GM18868 (cell line): Measurements from ENCODE around the gene SUDS3.
"Not testable (repeated sequence)": the region's sequence is repeated elsewhere in the genome, so short reads cannot be mapped to it uniquely, and the experiment has no call there.

Experiments used
- ATAC-seq: cut with Tn5 transposase; IDR thresholded peaks from one replicate; pipeline ENCODE4 v1.9.1; 2021; ENCODE audit warnings: mild to moderate bottlenecking, moderate library complexity; ENCODE audit not compliant: unreplicated experiment

The SUDS3 gene

DNA sequence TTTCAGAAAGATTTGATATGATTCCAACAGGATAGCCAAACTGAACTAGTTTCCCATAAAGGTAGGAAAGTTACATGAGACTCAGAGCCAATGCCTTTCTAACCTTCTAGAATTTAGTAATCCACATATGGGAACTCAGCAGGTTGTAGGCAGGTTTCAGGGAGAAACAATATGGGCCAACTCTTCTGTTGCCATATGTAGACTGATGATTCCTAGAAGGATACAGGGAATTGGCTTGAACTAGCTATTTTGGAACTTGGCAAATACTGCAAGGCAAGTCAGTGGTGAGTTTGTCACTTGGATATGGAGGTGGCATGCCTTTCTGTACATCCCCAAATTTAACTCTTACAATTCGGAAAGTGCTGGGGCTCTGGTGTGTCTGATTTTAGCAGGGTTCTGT lies 15.5 kb downstream of the SUDS3 start:
- ATAC-seq: no peak

DNA sequence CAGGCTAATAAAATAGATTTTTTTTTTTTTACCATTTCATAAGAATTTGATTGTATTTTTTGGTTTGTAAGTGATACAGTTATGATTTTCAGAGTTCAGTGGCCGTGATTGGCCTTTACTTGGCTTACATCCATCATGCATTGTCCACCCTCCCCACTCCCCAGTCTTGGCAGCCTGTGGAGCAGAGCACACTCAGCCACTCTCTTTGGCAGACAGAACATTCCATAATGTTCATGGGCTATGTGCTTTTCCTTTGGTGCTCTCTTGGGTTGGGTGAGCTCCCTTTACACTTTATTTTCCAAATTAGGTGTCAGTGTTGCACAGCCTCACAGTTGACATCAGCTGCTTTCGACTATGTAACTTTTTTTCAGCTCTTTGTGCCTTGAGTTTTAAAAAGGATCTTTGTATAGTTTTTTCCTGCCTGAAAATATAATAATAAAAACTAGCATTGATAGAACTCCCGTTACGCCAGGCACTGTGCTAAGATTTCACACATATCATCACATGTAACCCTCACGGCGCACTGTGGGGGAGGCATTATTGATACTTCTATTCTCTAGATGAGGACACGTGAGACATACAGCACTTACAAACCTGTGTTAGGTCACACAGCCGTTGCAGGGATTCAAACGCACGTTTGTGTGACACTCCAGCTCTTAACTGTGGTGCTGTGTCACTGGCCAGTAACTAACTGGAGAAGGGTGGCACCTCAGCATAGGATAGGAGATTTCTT lies 21.5 kb downstream of the SUDS3 start:
- no peak for ATAC-seq

DNA sequence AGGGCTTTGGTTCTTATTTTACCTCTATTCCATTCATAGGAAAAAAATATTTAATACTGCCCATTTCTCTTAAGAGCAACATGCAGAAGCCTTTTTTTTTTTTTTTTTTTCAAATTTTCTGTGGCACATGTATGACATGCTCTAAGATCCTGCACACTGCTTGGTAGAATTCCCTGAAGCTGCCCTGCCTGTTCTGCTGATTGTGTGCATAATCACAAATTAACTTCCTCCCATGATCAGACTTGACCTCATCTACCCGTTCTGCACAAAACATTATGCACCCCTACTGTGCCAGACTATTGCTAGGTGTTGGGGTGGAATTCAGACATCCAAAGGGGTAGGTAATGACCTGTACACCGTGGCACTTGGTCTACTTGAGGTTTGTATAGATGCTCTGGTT lies 22.2 kb downstream of the SUDS3 start:
- ATAC-seq: no peak

DNA sequence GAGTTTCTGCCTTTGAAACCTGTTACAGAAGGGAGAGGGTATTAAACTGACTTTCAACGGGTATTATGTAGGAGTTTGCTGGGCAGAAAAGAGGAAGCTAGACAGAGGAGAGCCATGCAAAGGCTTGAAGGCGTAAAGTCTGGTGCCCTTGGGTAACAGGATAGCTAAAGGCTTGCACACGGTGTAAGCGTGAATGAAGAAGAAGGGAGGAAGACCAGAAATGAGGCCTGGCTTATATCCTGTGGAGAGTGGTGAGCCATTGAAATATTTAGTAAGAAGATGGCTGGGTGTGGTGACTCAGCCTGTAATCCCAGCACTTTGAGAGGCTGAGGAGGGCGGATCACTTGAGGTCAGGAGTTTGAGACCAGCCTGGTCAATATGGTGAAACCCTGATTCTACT lies 22.6 kb downstream of the SUDS3 start:
- no peak for ATAC-seq

DNA sequence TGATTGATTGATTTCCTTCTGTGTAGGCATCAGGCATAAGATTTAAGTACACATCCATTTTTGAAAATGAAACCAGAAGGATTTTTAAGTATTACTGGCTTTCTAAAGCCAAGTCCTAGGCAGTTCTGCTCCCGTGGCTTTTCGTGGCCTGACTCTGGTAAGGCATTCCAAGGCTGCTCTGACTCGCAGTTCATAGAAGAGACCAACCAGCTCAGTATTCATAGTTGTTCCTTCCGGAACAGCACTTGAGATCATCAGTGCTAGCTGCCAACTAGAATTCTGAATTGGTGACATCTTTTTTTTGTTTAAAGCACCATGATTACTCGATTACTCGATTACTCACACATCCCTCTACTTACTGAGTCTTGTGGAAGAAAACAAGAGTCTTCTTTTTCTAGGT lies 25.9 kb downstream of the SUDS3 start:
- no peak for ATAC-seq

DNA sequence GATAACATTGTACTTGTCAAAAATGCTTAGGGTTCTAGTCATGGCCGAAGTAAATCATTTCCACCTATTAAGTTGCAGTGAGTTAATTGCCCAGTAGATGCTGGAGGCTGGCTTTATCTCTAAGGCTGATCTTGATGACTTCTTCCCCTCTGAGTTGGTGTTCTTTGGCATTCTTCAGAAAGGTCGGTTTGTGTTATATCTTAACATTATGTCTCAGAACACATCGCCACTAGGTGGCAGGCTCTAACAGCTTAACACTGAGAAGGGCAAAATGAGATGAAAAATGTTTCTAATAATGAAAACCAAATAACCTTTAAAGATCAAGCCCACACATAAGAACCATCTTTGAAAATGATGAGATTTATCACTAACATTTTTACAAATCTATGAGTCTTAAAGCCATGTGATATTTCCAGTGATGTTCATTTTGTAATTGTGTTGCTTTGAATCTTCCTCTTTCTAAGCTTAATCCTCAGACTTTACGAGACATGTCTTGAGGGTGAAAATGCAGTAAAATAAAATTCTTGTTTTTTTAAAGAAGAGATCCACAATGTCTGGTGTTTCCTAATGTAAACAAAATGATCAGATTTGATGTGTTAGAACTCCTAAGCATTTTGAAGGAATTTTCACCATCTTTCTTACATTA lies 28.6 kb downstream of the SUDS3 start:
- ATAC-seq: peak; percentile 48

DNA sequence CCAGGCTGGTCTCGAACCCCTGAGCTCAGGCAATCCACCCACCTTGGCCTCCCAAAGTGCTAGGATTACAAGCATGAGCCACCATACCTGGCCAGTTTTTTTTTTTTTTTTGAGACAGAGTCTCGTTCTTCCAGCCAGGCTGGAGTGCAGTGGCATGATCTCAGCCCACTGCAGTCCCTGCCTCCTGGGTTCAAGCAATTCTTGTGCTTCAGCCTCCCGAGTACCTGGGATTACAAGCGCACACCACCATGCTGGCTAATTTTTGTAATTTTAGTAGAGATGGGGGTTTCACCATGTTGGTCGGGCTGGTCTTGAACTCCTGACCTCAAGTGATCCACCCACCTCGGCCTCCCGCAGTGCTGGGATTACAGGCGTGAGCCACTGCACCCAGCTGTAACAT lies 31.9 kb downstream of the SUDS3 start:
- ATAC-seq: not testable (repeated sequence)

DNA sequence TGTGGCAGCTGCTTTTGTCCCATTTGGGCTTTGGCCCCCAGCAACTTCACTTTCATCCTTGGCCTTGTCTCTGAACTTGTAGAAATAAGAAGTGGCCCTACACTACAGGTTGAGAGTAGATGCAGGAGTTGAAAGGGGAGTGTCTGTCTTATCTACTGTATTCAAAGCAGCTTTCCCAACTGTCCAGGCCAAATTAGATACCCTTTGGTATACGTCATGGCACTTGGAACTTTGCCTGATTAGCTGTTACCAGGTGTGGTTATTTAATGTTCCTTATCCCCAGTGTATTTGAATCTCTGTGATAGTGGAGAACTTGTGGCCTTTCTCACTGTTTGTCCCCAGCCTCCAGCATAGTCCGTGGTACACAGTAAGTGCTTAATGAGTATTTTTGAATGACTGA lies 33.5 kb downstream of the SUDS3 start:
- no peak for ATAC-seq

DNA sequence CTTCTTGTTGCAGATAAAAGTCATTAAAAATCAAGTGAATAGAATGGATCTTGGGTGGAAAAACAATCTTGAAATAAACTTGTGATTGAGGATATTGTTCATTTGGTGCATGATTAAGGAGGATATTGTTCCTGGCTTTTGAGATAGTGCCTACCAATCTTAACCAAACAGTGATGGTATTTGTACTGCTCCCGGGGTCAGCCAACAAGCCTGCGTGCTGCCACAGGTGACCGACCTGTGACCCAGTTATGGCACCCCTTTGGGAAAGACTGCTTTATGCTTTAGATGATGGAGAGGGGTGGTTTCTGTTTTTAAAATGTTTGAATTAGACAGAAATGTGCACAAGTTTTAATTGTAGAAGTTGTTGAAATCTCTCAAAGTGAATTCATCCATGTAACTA lies 41.6 kb downstream of the SUDS3 start:
- no peak for ATAC-seq

DNA sequence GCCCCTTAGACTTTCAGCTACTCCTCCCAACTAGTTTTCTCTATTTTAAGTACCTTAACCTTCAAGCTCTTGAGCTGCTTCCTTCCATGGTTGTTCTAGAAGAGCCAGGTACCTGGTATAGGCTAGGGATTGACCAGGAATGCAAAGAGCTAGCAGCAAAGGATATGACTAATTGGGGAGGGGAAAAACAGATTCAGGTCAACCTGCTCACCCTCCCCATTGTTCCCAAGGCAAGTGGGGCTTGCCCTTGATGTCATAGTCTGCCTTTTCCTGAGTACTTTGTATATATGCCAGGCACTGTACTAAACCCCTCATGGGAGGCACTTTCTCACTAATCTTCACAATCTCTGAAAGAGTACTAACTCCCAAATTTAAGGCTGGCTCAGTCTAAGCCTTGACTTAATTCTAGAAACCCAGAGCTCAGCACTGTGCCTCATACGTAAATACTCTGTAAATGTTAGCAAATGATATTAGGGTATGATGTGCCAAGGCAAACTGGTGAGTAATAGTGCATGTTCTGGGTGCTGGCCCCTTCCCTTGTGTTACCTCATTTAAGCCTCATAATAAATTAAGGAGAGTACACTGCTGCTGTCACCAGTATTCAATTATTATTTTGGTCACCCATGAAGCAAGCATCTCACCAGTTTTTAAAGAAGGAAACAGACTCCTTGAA lies 42.2 kb downstream of the SUDS3 start:
- ATAC-seq: no peak

DNA sequence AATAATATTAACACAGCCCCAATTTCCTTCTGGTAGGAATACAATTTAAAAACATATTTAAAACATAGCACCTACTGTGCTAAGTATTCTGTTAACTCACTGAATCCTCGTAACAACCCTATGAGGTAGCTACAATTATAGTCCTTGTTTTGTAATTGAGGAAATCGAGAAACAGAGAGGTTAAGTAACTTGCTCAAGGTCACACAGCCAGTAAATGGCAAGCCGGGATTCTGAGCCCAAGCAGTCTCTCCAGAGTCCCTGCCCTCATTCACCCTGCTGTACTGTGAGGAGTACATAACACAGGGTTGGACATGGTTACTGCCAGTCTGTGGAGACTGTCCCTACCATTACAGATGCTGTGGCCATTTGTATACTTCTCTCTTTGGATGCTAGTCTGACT lies 44.3 kb downstream of the SUDS3 start:
- no peak for ATAC-seq

DNA sequence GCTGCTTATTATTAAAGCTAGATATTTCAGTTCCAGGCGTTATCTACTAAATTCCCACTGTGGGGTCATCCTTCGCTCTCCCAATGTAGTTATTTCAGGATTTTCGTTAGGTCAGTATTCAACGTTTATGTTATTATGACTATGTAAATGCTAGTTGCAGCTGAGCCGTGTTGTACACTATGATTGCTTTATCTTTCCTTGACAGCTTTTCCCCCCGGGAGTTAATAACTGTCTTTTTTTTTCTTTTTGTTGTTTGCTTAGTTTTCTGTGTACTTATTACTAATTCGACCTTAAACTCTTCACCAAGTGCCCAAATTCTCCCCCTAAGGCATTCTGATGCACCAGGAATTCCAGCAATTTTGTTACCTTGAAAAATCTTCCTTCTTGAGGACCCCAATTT lies 48.5 kb downstream of the SUDS3 start:
- no peak for ATAC-seq

DNA sequence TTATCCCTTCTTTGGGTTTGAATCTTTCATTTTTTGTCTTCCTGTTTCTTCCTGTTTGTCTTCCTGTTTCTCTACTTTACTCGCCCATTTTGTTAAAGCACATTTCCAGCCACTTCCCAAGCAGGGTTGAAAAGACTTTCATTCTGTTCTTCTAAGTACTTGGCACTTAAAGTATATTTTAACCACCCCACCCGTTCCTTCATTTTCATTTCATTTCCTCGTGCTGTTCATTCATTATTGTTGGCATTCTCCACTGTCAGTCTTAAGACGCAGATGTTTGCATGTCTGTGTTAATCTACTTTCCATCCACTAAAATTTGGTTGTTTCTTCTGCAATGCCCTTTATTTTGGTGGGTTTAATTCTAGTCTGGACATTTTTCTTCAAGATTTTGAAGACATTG lies 49.0 kb downstream of the SUDS3 start:
- no peak for ATAC-seq

DNA sequence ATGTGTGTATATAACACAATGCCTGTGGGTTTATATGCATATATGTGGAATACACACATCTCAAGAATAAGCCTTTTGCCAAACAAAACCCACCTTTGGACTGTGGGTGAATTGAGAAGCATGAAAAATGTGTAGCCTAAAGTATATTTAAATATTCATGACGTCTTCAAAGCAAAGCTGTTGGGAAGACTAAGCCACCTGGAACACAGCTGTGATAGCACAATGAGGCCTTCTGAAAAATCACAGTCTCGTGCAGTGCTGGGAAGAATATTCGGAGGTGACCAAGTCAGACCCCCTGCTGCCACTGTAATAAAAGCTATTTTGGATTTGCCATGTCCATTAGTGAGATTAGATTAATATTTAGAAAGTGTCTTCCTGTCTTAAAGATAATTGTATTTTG lies 51.5 kb downstream of the SUDS3 start:
- ATAC-seq: no peak

DNA sequence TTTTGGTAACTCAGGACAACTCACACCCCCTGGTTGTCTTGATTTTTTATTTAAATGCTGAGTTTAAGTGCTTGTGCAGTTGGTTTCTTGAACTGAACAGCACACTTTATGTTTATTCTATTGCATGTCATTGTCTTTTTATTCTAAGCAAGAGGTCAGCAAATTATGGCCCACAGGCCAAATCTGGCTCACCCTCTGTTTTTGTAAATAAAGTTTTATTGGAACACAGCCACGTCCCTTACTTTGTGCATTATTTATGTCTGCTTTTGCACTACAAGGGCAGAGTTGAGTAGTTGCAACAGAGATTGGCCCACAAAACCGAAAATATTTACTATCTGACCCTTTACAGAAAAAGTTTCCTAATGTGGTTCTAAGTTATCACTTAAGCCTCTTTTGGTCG lies 52.3 kb downstream of the SUDS3 start:
- ATAC-seq: no peak

DNA sequence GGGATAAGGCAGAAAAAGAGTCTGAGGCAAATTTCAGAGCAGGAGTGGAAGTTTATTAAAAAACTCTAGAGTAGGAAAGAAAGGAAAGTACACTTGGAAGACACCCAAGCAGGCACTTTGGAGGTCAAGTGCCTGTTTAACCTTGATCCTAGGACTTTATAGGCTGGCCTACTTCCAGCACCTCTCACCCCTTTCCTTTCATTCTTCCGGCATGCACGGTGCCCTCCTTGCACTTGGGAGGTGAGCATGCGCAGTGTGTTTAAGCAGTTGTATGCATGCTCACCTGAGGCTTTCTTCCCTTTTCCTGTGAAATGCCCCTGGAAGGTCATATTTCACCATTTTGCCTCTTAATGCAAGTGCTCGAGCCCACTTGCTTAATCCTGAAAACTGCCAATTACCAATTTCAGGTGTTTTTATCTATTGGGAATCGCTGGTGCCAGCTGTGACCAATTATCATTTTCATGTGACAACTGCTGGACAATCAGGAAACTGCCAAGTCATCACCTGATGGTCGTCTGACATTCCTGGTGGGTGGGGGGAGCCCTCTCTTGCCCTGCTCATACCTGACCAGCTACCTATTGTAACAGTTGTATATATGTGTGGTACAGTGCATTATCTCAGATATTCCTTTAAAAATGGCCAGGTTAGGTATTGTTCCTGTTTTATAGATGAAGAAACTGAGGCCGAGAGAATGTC lies 53.5 kb downstream of the SUDS3 start:
- no peak for ATAC-seq

DNA sequence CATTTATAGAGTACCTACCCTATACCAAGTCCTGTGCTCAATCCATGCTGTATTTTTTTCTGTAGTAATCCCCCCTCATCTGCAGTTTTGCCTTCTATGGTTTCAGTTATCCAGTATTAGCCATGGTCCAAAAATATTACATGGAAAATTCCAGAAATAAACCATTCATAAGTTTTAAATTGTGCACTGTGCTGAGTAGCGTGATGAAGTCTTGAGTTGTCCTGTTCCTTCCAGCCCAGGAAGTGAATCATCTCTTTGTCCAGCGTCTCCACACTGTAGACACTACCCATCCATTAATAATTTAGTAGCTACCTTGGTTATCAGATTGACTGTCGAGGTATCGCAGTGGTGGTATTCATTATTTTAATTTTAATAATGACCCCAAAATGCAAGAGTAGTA lies 54.2 kb downstream of the SUDS3 start:
- no peak for ATAC-seq

DNA sequence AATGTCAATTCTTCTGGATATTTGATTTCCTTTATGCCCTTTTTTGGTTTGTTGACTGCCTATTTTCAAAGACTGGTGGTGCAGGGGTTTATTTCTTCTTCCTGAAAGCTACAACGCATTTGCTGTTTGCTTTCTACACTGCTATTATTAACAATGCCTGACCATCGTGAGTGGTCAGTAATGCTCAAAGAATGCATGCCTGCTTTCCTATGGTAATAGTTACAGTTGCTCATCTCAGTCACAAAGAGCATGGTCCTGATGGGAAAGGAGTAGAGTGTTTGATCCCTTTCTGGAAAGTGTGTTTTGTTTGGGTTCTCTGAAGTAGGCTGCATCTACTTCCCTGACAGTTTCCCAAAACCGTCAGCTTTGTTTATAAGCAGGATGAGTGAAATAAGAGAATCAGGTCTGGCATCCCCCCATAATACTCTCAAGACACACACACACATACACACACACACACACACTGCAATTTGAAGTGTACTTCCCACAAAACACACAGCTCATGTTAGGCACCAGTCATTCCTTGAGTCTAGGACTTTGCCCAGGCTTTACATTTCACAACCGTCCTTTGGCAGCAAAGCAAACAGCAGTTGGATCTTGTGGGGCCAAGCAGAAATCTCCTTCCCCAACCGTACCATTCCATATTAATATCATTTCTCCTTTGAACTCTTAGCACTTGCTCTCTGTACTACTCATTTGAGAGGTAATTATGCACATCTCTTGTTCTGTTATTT lies 56.6 kb downstream of the SUDS3 start:
- ATAC-seq: no peak

DNA sequence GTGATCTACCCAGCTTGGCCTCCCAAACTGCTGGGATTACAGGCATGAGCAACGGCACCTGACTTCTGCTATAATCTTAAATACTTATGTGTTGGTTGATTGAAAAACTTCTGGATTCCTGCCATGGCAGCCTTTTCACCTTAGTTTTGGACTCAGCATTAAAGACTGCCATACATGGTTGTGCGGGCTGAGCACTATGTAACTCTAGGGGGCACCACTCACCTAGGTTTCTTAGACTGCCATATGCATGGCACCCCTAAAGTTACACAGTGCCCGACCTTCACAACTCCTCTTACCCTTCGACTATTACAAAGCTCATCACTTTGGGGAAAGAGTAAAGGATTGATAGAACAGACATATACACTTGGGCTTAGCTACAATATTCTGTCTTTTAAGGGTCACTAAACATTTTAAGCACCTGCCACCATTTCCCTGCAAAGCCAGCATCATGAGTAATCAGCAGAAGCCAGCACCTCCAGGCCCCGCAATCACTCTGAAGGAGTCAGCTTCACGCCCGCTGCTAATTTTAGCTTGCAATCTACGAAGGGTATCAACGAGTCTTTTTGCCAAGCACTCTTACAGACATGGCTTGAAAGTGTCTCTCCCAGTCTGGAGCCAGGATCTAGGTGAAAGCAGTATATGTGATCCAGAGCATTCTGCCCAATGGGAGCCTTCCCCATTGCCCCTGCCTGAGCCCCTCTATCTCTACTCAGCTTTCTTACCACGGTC lies 59.8 kb downstream of the SUDS3 start:
- ATAC-seq: no peak

DNA sequence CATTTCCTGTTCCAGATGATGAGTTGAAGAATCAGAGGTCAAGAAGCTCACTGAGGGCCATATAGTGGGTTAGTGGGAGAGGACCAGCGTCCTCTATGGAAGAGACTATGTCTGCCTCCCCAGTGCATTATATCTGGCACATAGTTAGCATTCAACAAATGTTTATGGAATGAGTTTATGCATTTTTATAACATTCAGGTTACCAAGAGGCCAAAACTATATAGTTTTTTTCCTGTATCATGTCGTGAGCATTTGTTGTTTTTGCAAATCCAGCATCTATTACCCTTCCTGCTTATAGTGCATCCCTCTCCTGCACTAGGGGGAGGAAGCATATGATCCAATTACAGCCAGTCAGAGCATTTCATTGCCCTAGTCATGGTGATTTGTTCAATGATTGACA lies 60.6 kb downstream of the SUDS3 start:
- ATAC-seq: no peak
